ENCODE results near the gene TTC13. TPM values are rescaled to one million over a fixed set of nuclear protein-coding genes. Genes with fewer than 3 reads are reported as not detected.

TTC13 gene
- polyA plus RNA-seq, 1 of the 3 experiments (the other 2 are of a cell fraction) = 5.5 TPM

DNA sequence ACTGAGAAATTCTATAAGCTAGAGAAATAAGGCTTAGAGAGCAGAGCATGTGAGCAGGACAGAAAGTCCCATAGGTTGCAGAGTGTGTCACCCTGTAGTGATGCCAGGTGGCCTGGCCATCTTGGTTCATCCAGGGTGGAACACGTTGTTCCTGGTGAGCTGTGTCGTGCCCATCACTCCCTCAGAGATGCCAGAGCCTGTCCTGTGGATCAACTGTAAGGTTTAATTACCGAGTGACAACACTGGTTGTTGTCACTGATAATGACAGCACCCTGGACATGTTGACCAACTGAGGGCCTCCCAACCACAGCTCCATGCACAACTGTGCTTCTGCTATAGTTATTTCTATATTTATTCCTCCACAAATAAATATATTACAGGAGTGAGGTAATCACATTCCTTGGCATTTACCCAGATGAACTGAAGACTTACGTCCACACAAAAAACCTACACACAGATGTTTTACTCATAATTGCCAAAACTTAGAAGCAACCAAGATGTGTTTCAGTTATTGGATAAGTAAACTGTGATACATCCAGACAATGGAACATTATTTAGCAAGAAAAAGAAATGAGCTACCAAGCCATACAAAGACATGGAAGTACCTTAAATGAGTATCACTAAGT, 116.6 kb downstream of the TTC13 start:
- Histone ChIP-seq H3K9me3 (no peaks in the 10 kb centered on the region), H4K20me1 (ENCODE audit: insufficient read depth) (peaks cover 23% of the 10 kb centered on the region), H3K4me3 (ENCODE audit: low read depth in 2 of 2, low read length in 1 of 2) (no peak overlapping the region), H3K9me2 (no peaks in the 10 kb centered on the region), H3K36me3 (replicated peaks in 1 of 2; ENCODE audit: control insufficient read depth in 1 of 2, insufficient read depth in 2 of 2, low read length in 1 of 2) (peaks cover 0 to 17% of the 10 kb centered on the region in 2 experiments), H3K27ac (ENCODE audit: low read depth in 2 of 2, low read length in 1 of 2) (no peak overlapping the region), H3K79me2 (ENCODE audit: insufficient read depth) (peaks cover 81% of the 10 kb centered on the region), H3K4me2 (no peak overlapping the region), H3K9ac (no peak overlapping the region), H3K4me1 (ENCODE audit: control insufficient read depth in 1 of 2, insufficient read depth in 2 of 2, low read depth in 1 of 2, low read length in 1 of 2) (peaks cover 13 to 14% of the 10 kb centered on the region in 2 experiments; a peak in 3 of 4 replicates), H2AFZ (ENCODE audit: low read depth) (no peak overlapping the region), H3K27me3 (ENCODE audit: insufficient read depth) (no peaks in the 10 kb centered on the region), H3F3A (replicated peaks; ENCODE audit: insufficient read depth) (peaks cover 3% of the 10 kb centered on the region)
- CTCF ChIA-PET = interaction anchor here (1.1 kb wide), 1 partner anchor 219 kb away, joined by 3 read pairs; no protein-coding TSS in a partner anchor
- POLR2A ChIA-PET = no interaction called here
- TF ChIP-seq GATA2 (CRISPR knock-in tag; IDR thresholded peaks at IDR 0.05) (no peak), GABPA (IDR thresholded peaks at IDR 0.05; ENCODE audit: low read depth) (no peak), SMC3 (IDR thresholded peaks at IDR 0.05; ENCODE audit: low read depth, low read length) (no peak), TCF12 (IDR thresholded peaks at IDR 0.05) (no peak), RFX5 (IDR thresholded peaks at IDR 0.05; ENCODE audit: low read length) (no peak), EZH2phosphoT487 (IDR thresholded peaks at IDR 0.05; ENCODE audit: borderline replicate concordance, low read depth) (no peak), CHD2 (IDR thresholded peaks at IDR 0.05; ENCODE audit: low read length, partially characterized antibody) (no peak), JUND (IDR thresholded peaks at IDR 0.05) (no peak), YY1 (IDR thresholded peaks at IDR 0.05; ENCODE audit: low read depth) (no peak), NFIC (IDR thresholded peaks at IDR 0.05; ENCODE audit: borderline replicate concordance) (no peak)
- TF ChIP-seq, protein P1, sequence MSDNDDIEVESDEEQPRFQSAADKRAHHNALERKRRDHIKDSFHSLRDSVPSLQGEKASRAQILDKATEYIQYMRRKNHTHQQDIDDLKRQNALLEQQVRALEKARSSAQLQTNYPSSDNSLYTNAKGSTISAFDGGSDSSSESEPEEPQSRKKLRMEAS (IDR thresholded peaks at IDR 0.05; ENCODE audit: low read depth) = no peak
- TF ChIP-seq, protein P2, sequence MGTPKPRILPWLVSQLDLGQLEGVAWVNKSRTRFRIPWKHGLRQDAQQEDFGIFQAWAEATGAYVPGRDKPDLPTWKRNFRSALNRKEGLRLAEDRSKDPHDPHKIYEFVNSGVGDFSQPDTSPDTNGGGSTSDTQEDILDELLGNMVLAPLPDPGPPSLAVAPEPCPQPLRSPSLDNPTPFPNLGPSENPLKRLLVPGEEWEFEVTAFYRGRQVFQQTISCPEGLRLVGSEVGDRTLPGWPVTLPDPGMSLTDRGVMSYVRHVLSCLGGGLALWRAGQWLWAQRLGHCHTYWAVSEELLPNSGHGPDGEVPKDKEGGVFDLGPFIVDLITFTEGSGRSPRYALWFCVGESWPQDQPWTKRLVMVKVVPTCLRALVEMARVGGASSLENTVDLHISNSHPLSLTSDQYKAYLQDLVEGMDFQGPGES (IDR thresholded peaks at IDR 0.05; ENCODE audit: low read depth, low read length) = no peak
- no peak for DNase-seq
- WGBS (ENCODE audit: low lambda C conversion rate) = 88% methylated on average over 4 of the region's 4 CpGs

DNA sequence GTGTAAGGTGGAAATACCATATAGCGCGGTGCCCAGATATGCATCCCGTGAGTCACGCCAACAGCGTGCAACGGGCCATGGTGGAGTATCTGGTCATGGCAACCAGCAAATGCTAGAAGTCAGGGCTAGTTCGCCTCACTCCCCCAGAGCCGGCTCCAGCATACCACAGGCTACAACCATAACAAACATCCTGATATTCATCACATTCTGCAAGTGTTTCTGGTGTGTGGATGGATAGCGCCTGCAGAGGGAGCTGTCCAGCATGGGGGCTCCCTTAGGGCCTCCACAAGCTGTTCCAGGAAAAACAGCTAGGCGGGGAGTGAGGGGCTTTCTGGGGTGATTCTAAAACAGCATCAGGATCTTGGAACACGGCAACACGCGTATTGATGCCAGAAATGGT, 117.2 kb downstream of the TTC13 start:
- Histone ChIP-seq H3K4me2 (no peak overlapping the region), H3K4me3 (ENCODE audit: low read depth in 2 of 2, low read length in 1 of 2) (no peak overlapping the region), H3K9ac (no peak overlapping the region), H3K4me1 (ENCODE audit: control insufficient read depth in 1 of 2, insufficient read depth in 2 of 2, low read depth in 1 of 2, low read length in 1 of 2) (peaks cover 10 to 14% of the 10 kb centered on the region in 2 experiments; a peak in 3 of 4 replicates), H3K9me3 (no peaks in the 10 kb centered on the region), H3K27me3 (ENCODE audit: insufficient read depth) (no peaks in the 10 kb centered on the region), H3K27ac (ENCODE audit: low read depth in 2 of 2, low read length in 1 of 2) (no peak overlapping the region), H3F3A (replicated peaks; ENCODE audit: insufficient read depth) (peaks cover 3% of the 10 kb centered on the region), H3K36me3 (replicated peaks in 1 of 2; ENCODE audit: control insufficient read depth in 1 of 2, insufficient read depth in 2 of 2, low read length in 1 of 2) (peaks cover 0 to 17% of the 10 kb centered on the region in 2 experiments), H4K20me1 (ENCODE audit: insufficient read depth) (peaks cover 23% of the 10 kb centered on the region), H3K79me2 (ENCODE audit: insufficient read depth) (peaks cover 83% of the 10 kb centered on the region), H2AFZ (ENCODE audit: low read depth) (no peak overlapping the region), H3K9me2 (no peaks in the 10 kb centered on the region)
- ChIA-PET CTCF (interaction anchor here (1.0 kb wide), 1 partner anchor 15 kb away, joined by 3 read pairs; no protein-coding TSS in a partner anchor), POLR2A (no interaction called here)
- TF ChIP-seq, protein P3, sequence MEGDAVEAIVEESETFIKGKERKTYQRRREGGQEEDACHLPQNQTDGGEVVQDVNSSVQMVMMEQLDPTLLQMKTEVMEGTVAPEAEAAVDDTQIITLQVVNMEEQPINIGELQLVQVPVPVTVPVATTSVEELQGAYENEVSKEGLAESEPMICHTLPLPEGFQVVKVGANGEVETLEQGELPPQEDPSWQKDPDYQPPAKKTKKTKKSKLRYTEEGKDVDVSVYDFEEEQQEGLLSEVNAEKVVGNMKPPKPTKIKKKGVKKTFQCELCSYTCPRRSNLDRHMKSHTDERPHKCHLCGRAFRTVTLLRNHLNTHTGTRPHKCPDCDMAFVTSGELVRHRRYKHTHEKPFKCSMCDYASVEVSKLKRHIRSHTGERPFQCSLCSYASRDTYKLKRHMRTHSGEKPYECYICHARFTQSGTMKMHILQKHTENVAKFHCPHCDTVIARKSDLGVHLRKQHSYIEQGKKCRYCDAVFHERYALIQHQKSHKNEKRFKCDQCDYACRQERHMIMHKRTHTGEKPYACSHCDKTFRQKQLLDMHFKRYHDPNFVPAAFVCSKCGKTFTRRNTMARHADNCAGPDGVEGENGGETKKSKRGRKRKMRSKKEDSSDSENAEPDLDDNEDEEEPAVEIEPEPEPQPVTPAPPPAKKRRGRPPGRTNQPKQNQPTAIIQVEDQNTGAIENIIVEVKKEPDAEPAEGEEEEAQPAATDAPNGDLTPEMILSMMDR (IDR thresholded peaks at IDR 0.05) = peak; percentile 15; the same call in 1 of the 2 replicates
- TF ChIP-seq, protein P4, sequence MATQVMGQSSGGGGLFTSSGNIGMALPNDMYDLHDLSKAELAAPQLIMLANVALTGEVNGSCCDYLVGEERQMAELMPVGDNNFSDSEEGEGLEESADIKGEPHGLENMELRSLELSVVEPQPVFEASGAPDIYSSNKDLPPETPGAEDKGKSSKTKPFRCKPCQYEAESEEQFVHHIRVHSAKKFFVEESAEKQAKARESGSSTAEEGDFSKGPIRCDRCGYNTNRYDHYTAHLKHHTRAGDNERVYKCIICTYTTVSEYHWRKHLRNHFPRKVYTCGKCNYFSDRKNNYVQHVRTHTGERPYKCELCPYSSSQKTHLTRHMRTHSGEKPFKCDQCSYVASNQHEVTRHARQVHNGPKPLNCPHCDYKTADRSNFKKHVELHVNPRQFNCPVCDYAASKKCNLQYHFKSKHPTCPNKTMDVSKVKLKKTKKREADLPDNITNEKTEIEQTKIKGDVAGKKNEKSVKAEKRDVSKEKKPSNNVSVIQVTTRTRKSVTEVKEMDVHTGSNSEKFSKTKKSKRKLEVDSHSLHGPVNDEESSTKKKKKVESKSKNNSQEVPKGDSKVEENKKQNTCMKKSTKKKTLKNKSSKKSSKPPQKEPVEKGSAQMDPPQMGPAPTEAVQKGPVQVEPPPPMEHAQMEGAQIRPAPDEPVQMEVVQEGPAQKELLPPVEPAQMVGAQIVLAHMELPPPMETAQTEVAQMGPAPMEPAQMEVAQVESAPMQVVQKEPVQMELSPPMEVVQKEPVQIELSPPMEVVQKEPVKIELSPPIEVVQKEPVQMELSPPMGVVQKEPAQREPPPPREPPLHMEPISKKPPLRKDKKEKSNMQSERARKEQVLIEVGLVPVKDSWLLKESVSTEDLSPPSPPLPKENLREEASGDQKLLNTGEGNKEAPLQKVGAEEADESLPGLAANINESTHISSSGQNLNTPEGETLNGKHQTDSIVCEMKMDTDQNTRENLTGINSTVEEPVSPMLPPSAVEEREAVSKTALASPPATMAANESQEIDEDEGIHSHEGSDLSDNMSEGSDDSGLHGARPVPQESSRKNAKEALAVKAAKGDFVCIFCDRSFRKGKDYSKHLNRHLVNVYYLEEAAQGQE (IDR thresholded peaks at IDR 0.05; ENCODE audit: low read depth, low read length) = peak; percentile 86
- no peak for TF ChIP-seq GATA2 (CRISPR knock-in tag; IDR thresholded peaks at IDR 0.05)
- WGBS (ENCODE audit: low lambda C conversion rate) = 93% methylated on average over 13 of the region's 13 CpGs
- DNase-seq = no peak

Data from SK-N-SH (cell line).